H1 (cell line): ENCODE results near the gene ZPBP. TPM values are rescaled to one million over a fixed set of nuclear protein-coding genes. Genes with fewer than 3 reads are reported as not detected.

Experiments used
- CTCF ChIA-PET: fragments of 300-600 bp; sonication (Branson Sonifier 250); formaldehyde crosslinking; loops from one replicate; lab custom pipeline; 2021; ENCODE audit not compliant: partially characterized antibody; lab: Charles Lee
- POLR2A ChIA-PET: fragments of 300-600 bp; sonication (Branson Sonifier 250); formaldehyde crosslinking; loops from one replicate; lab custom pipeline; 2021; ENCODE audit warnings: inconsistent platforms; ENCODE audit not compliant: partially characterized antibody; lab: Charles Lee
- DNase-seq, 2 experiments: peaks; one replicate each; pipeline versions ENCODE4 v3.0.0 to v3.0.0-alpha.2; 2010 to 2022; ENCODE audit warnings: low spot score in 2 of 2, low read depth in 1 of 2, mixed read lengths in 1 of 2
- FAIRE-seq: peaks from 2 replicates; lab custom pipeline; 2011; peaks lifted over from hg19 to GRCh38; lab: Jason Lieb, UNC
- H2AFZ ChIP-seq: 2 replicates; pipeline ENCODE4 v1.8.1; 2012; ENCODE audit warnings: low read length, inconsistent platforms
- H2AK5ac ChIP-seq: 2 replicates; pipeline ENCODE4 v1.6.1; 2013; ENCODE audit warnings: low read depth, low read length
- H2BK120ac ChIP-seq: replicated peaks from 2 replicates; pipeline ENCODE3; 2013; ENCODE audit warnings: low read depth, low read length, inconsistent platforms
- H2BK12ac ChIP-seq: 2 replicates; pipeline ENCODE4 v1.6.1; 2013; ENCODE audit warnings: low read depth, low read length
- H2BK15ac ChIP-seq: 2 replicates; pipeline ENCODE4 v1.6.1; 2013; ENCODE audit warnings: low read length
- H2BK20ac ChIP-seq: 2 replicates; pipeline ENCODE4 v1.6.1; 2013; ENCODE audit warnings: low read length
- H2BK5ac ChIP-seq: 2 replicates; pipeline ENCODE4 v1.6.1; 2013; ENCODE audit warnings: low read depth, low read length
- H3K14ac ChIP-seq: 2 replicates; pipeline ENCODE4 v1.6.1; 2013; ENCODE audit warnings: inconsistent platforms; ENCODE audit not compliant: insufficient read length
- H3K18ac ChIP-seq: 2 replicates; pipeline ENCODE4 v1.6.1; 2013; ENCODE audit warnings: low read length; ENCODE audit errors: extremely low read depth
- H3K23ac ChIP-seq: 2 replicates; pipeline ENCODE4 v1.6.1; 2013; ENCODE audit warnings: inconsistent platforms; ENCODE audit not compliant: insufficient read length
- H3K23me2 ChIP-seq: 2 replicates; pipeline ENCODE4 v1.6.1; 2013; ENCODE audit warnings: low read depth, low read length
- H3K27ac ChIP-seq: 2 replicates; pipeline ENCODE4 v1.6.1; 2011; ENCODE audit warnings: low read depth, low read length, inconsistent platforms
- H3K27me3 ChIP-seq, 4 experiments: replicated peaks in 1 of 4; 1 replicate in 1 of 4; 2 replicates in 3 of 4; pipeline versions ENCODE4 v1.6.1 to v1.8.1; 2011 to 2013; ENCODE audit warnings: low read length in 3 of 4, mild to moderate bottlenecking in 3 of 4, inconsistent platforms in 2 of 4, mixed read lengths in 2 of 4, moderate library complexity in 1 of 4; ENCODE audit not compliant: control insufficient read depth in 3 of 4, insufficient read depth in 3 of 4; ENCODE audit errors: extremely low read depth in 1 of 4
- H3K36me3 ChIP-seq, 4 experiments: 2 replicates each; pipeline versions ENCODE4 v1.6.1 to v1.8.1; 2011 to 2013; ENCODE audit warnings: mild to moderate bottlenecking in 4 of 4, low read length in 3 of 4, moderate library complexity in 2 of 4, control low read depth in 1 of 4, inconsistent platforms in 1 of 4; ENCODE audit not compliant: insufficient read depth in 4 of 4, control insufficient read depth in 2 of 4
- H3K4ac ChIP-seq: replicated peaks from 2 replicates; pipeline ENCODE3; 2013; ENCODE audit warnings: low read length, low read depth, mixed read lengths, inconsistent platforms; ENCODE audit not compliant: insufficient read length
- H3K4me1 ChIP-seq, 4 experiments: replicated peaks in 1 of 4; 1 replicate in 1 of 4; 2 replicates in 3 of 4; pipeline versions ENCODE4 v1.6.1 to v1.8.1; 2011 to 2013; ENCODE audit warnings: low read length in 3 of 4, inconsistent platforms in 2 of 4, mixed read lengths in 1 of 4; ENCODE audit not compliant: insufficient read depth in 4 of 4, control insufficient read depth in 3 of 4
- H3K4me2 ChIP-seq, 2 experiments: 2 replicates each; pipeline versions ENCODE4 v1.6.1 to v1.8.1; 2011 to 2013; ENCODE audit warnings: low read depth in 2 of 2, low read length in 2 of 2, control low read depth in 1 of 2, inconsistent platforms in 1 of 2, mild to moderate bottlenecking in 1 of 2; ENCODE audit not compliant: insufficient read depth in 1 of 2
- H3K4me3 ChIP-seq, 4 experiments: fragments of 200-600, 300-600 bp in 1 of 4; sonication (generic), shearing (Covaris generic), sonication (Bioruptor Twin) in 1 of 4; 2 replicates each; pipeline versions ENCODE4 v1.5.1 to v1.8.1; 2011 to 2016; ENCODE audit warnings: low read length in 4 of 4, low read depth in 3 of 4, control low read depth in 2 of 4, inconsistent platforms in 2 of 4, mild to moderate bottlenecking in 2 of 4, mixed read lengths in 1 of 4, moderate library complexity in 1 of 4; ENCODE audit not compliant: insufficient read depth in 2 of 4; ENCODE audit errors: extremely low read depth in 1 of 4
- H3K56ac ChIP-seq: replicated peaks from 2 replicates; pipeline ENCODE3; 2013; ENCODE audit warnings: low read depth, mild to moderate bottlenecking, mixed read lengths, low read length, inconsistent platforms; ENCODE audit not compliant: insufficient read length
- H3K79me1 ChIP-seq: 2 replicates; pipeline ENCODE4 v1.6.1; 2013; ENCODE audit warnings: low read depth, low read length, control low read depth
- H3K79me2 ChIP-seq, 2 experiments: 2 replicates each; pipeline versions ENCODE4 v1.6.1 to v1.8.1; 2012 to 2013; ENCODE audit warnings: low read length in 2 of 2, mild to moderate bottlenecking in 2 of 2, inconsistent platforms in 1 of 2; ENCODE audit not compliant: insufficient read depth in 2 of 2, control insufficient read depth in 1 of 2
- H3K9ac ChIP-seq, 4 experiments: replicated peaks in 1 of 4; 1 replicate in 1 of 4; 2 replicates in 3 of 4; pipeline versions ENCODE4 v1.6.1 to v1.8.1; 2011 to 2013; ENCODE audit warnings: low read depth in 3 of 4, low read length in 3 of 4, control low read depth in 2 of 4, mild to moderate bottlenecking in 2 of 4, moderate library complexity in 2 of 4, inconsistent platforms in 1 of 4; ENCODE audit errors: extremely low read depth in 1 of 4
- H3K9me3 ChIP-seq, 2 experiments: 2 replicates each; pipeline versions ENCODE4 v1.6.1 to v1.8.1; 2012 to 2013; ENCODE audit warnings: mild to moderate bottlenecking in 2 of 2, moderate library complexity in 2 of 2, control low read depth in 1 of 2, inconsistent platforms in 1 of 2, low read depth in 1 of 2, low read length in 1 of 2, mixed read lengths in 1 of 2; ENCODE audit not compliant: insufficient read depth in 2 of 2
- H4K20me1 ChIP-seq, 2 experiments: replicated peaks in 1 of 2; 2 replicates each; pipeline versions ENCODE3 to v1.8.1; 2011 to 2013; ENCODE audit warnings: inconsistent platforms in 2 of 2, low read length in 2 of 2, mild to moderate bottlenecking in 1 of 2; ENCODE audit not compliant: insufficient read depth in 2 of 2, control insufficient read depth in 1 of 2
- H4K5ac ChIP-seq: 2 replicates; pipeline ENCODE4 v1.6.1; 2013; ENCODE audit warnings: low read length, low read depth, mixed read lengths, inconsistent platforms; ENCODE audit not compliant: insufficient read length
- H4K8ac ChIP-seq: 2 replicates; pipeline ENCODE4 v1.8.0; 2013; ENCODE audit warnings: mild to moderate bottlenecking, moderate library complexity, low read length, inconsistent platforms; ENCODE audit not compliant: insufficient read depth; ENCODE audit errors: extremely low read depth
- H4K91ac ChIP-seq: replicated peaks from 2 replicates; pipeline ENCODE3; 2013; ENCODE audit warnings: low read length, mixed read lengths, inconsistent platforms; ENCODE audit not compliant: insufficient read length
- ASH2L ChIP-seq: fragments of 200-600, 300-600 bp; sonication (generic); IDR thresholded peaks from one replicate; pipeline ENCODE4 v1.7.1; 2017; ENCODE audit warnings: low read length
- BCL11A ChIP-seq, 2 experiments: IDR thresholded peaks; one replicate each; pipeline ENCODE4 v1.6.1; 2011; ENCODE audit warnings: low read depth in 2 of 2, low read length in 2 of 2, mild to moderate bottlenecking in 2 of 2
- CBX8 ChIP-seq: fragments of 300-800, 300-1000 bp; sonication (generic); IDR thresholded peaks from 2 replicates; pipeline ENCODE4 v1.7.1; 2016; ENCODE audit warnings: low read depth, low read length, borderline replicate concordance
- CTBP2 ChIP-seq: IDR thresholded peaks from 2 replicates; pipeline ENCODE4 v1.7.0; 2011; ENCODE audit warnings: borderline replicate concordance, mild to moderate bottlenecking, moderate library complexity, mixed read lengths, low read length; ENCODE audit not compliant: insufficient read depth, insufficient read length
- FOSL1 ChIP-seq: IDR thresholded peaks from 2 replicates; pipeline ENCODE4 v1.6.1; 2011; ENCODE audit warnings: mild to moderate bottlenecking, low read depth, low read length, moderate library complexity; ENCODE audit not compliant: insufficient read depth
- HDAC2 ChIP-seq, 2 experiments: fragments of 300-600 bp in 1 of 2; sonication (generic) in 1 of 2; IDR thresholded peaks; 2 replicates each; pipeline ENCODE4 v1.6.1; 2011 to 2012; ENCODE audit warnings: low read depth in 2 of 2, low read length in 2 of 2, mild to moderate bottlenecking in 2 of 2, moderate library complexity in 2 of 2, borderline replicate concordance in 1 of 2, inconsistent platforms in 1 of 2
- KDM1A ChIP-seq: fragments of 200-600, 300-600 bp; sonication (generic); IDR thresholded peaks from 2 replicates; pipeline ENCODE4 v1.7.1; 2016; ENCODE audit warnings: mild to moderate bottlenecking, low read length, borderline replicate concordance
- NRF1 ChIP-seq: IDR thresholded peaks from 2 replicates; pipeline ENCODE4 v1.6.1; 2011; ENCODE audit warnings: mild to moderate bottlenecking, low read depth, low read length, improper control_type of control experiment
- TBP ChIP-seq: IDR thresholded peaks from 2 replicates; pipeline ENCODE4 v1.6.1; 2011; ENCODE audit warnings: low read depth, low read length, improper control_type of control experiment
- WGBS, 2 experiments: shearing (Covaris generic) in 1 of 2; methylation state at CpG; one replicate each; pipeline versions ENCODE4 v1.1.6 to v1.1.7; 2013 to 2015; ENCODE audit warnings: low lambda C conversion rate in 2 of 2, mixed read lengths in 2 of 2, inconsistent platforms in 1 of 2, low coverage in 1 of 2, missing lambda C conversion rate in 1 of 2; ENCODE audit not compliant: insufficient replicate concordance in 2 of 2, insufficient coverage in 1 of 2, insufficient read length in 1 of 2; ENCODE audit errors: extremely low coverage in 1 of 2, missing lambda C conversion rate in 1 of 2; 5-methylcytosine and 5-hydroxymethylcytosine counted together
- polyA plus RNA-seq, 7 experiments: library from polyadenylated mRNA; depleted of rRNA in 3 of 7; stranded (reverse) in 5 of 7; unstranded in 2 of 7; fragments of >200 nt in 5 of 7; fragments of 200-250 nt in 2 of 7; gene quantifications; 1 replicate in 5 of 7; 2 replicates in 1 of 7; 4 replicates in 1 of 7; pipeline versions ENCODE4 v1.2.1 to v1.2.3, GENCODE V29; 2011 to 2013; ENCODE audit warnings: missing spikeins in 2 of 7, mixed read lengths in 2 of 7
- total RNA-seq: library from RNA; stranded (reverse); fragmentation: NEBNext Ultra II Directional; extraction: Animal tissue kit (Norgen Biotek cat#: 25700); gene quantifications from 2 replicates; pipeline ENCODE4 v1.2.1, GENCODE V29; 2021
- TF ChIP-seq, protein P1 (sequence below): IDR thresholded peaks from 2 replicates; pipeline ENCODE4 v1.6.1; 2011; ENCODE audit warnings: low read depth, mild to moderate bottlenecking, low read length; ENCODE audit not compliant: insufficient read depth
- TF ChIP-seq, protein P2 (sequence below), 3 experiments: IDR thresholded peaks; 1 replicate in 2 of 3; 2 replicates in 1 of 3; pipeline versions ENCODE4 v1.5.1 to v1.6.1; 2011; ENCODE audit warnings: low read length in 3 of 3, mild to moderate bottlenecking in 3 of 3, inconsistent platforms in 2 of 3, low read depth in 1 of 3, moderate library complexity in 1 of 3; ENCODE audit not compliant: insufficient read depth in 1 of 3; ENCODE audit errors: control extremely low read depth in 1 of 3

The ZPBP gene
- total and polyA plus RNA-seq, 2 of the 8 experiments (the other 6 are each of a cell fraction or from before 2014, with no cell fraction given), result not detected

DNA sequence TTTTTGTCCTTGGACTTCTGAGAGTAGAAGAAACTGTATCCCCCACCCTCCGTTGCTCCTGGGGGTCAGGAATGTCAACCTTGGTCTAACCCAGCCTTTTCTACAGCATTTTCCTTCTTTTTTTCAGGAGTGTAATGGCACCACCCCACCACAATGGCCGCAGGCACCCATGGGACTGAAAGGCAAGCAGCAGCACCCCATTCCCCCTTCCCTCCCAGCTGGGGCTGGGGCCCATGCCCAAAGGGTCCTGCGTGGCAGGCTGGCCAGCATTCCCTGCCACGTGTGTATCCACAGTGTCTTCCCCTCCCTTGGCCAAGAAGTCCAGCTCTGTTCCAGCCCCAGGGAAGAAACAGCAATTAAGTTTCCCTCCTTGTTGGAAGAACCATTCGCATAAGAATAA, 106.9 kb downstream of the ZPBP start:
- Histone ChIP-seq H3K4me3 (no peak overlapping the region), H3K18ac (no peak overlapping the region), H3K23ac (no peak overlapping the region), H3K14ac (no peak overlapping the region), H2BK12ac (no peak overlapping the region), H4K5ac (no peak overlapping the region), H4K20me1 (no peaks in the 10 kb centered on the region), H3K4ac (no peak overlapping the region), H2AFZ (no peak overlapping the region), H2BK5ac (no peak overlapping the region), H3K36me3 (no peaks in the 10 kb centered on the region; a peak in 1 of 8 replicates), H2BK120ac (no peak overlapping the region), H3K4me2 (no peak overlapping the region), H2BK15ac (no peak overlapping the region), H3K56ac (no peak overlapping the region), H3K79me2 (no peaks in the 10 kb centered on the region), H3K9me3 (peaks cover 15 to 25% of the 10 kb centered on the region in 2 experiments), H4K91ac (no peak overlapping the region), H3K27me3 (no peaks in the 10 kb centered on the region), H3K9ac (no peak overlapping the region), H3K79me1 (no peaks in the 10 kb centered on the region), H3K4me1 (no peaks in the 10 kb centered on the region), H4K8ac (0 out of 2 replicates have a peak overlapping the region, but pooled peaks have one; percentile 15), H2AK5ac (no peak overlapping the region), H3K27ac (no peak overlapping the region), H3K23me2 (no peaks in the 10 kb centered on the region), H2BK20ac (no peak overlapping the region)
- CTCF ChIA-PET, result no interaction called here
- 85% methylated on average over 4 of the region's 5 CpGs; no CpG with 5 or more reads in 1 of the 2 experiments for WGBS, 2 experiments
- FAIRE-seq (no peak), DNase-seq (no peak)
- POLR2A ChIA-PET, result no interaction called here
- TF ChIP-seq CTBP2, result no peak
- TF ChIP-seq CBX8, result no peak
- TF ChIP-seq, protein P1, sequence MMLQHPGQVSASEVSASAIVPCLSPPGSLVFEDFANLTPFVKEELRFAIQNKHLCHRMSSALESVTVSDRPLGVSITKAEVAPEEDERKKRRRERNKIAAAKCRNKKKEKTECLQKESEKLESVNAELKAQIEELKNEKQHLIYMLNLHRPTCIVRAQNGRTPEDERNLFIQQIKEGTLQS, result no peak
- TF ChIP-seq TBP, result no peak
- TF ChIP-seq NRF1, result no peak
- TF ChIP-seq ASH2L, result no peak
- no peak for TF ChIP-seq FOSL1
- TF ChIP-seq BCL11A (IDR thresholded peaks at IDR 0.05; ENCODE audit: low read depth in 2 of 2, low read length in 2 of 2), result no peak
- TF ChIP-seq KDM1A, result no peak
- TF ChIP-seq, protein P2, sequence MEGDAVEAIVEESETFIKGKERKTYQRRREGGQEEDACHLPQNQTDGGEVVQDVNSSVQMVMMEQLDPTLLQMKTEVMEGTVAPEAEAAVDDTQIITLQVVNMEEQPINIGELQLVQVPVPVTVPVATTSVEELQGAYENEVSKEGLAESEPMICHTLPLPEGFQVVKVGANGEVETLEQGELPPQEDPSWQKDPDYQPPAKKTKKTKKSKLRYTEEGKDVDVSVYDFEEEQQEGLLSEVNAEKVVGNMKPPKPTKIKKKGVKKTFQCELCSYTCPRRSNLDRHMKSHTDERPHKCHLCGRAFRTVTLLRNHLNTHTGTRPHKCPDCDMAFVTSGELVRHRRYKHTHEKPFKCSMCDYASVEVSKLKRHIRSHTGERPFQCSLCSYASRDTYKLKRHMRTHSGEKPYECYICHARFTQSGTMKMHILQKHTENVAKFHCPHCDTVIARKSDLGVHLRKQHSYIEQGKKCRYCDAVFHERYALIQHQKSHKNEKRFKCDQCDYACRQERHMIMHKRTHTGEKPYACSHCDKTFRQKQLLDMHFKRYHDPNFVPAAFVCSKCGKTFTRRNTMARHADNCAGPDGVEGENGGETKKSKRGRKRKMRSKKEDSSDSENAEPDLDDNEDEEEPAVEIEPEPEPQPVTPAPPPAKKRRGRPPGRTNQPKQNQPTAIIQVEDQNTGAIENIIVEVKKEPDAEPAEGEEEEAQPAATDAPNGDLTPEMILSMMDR (IDR thresholded peaks at IDR 0.05; ENCODE audit: control extremely low read depth in 1 of 3, insufficient read depth in 1 of 3, low read depth in 1 of 3, low read length in 3 of 3), result no peak
- TF ChIP-seq HDAC2 (IDR thresholded peaks at IDR 0.05; ENCODE audit: borderline replicate concordance in 1 of 2, low read depth in 2 of 2, low read length in 2 of 2), result no peak
